Measurements from ENCODE around the gene RSU1. TPM values are rescaled to one million over a fixed set of nuclear protein-coding genes. Genes with fewer than 3 reads are reported as not detected.

Gene RSU1
- total RNA-seq, 1 donor = 155 TPM

- no peak for TF ChIP-seq CTCF (IDR thresholded peaks at IDR 0.05; ENCODE audit: insufficient read depth, low read length)
- no peak overlapping the region for H3K4me3 ChIP-seq (ENCODE audit: low read depth, low read length)
- no peak for DNase-seq (ENCODE audit: low read depth)
These were observed 28.0 kb downstream of the RSU1 start for GRCh38 chr10:16789261-16789660.

GRCh38 chr10:16788778-16789177 is 28.4 kb downstream of the RSU1 start:
- no peak for DNase-seq (ENCODE audit: low read depth)
- no peak overlapping the region for H3K4me3 ChIP-seq (ENCODE audit: low read depth, low read length)
- no peak for TF ChIP-seq CTCF (IDR thresholded peaks at IDR 0.05; ENCODE audit: insufficient read depth, low read length)

- no peak for TF ChIP-seq CTCF (IDR thresholded peaks at IDR 0.05; ENCODE audit: insufficient read depth, low read length)
- H3K4me3 ChIP-seq (ENCODE audit: low read depth, low read length) = no peak overlapping the region
- DNase-seq (ENCODE audit: low read depth) = no peak
These were observed 29.1 kb downstream of the RSU1 start for GRCh38 chr10:16788125-16788524.

- no peak for DNase-seq (ENCODE audit: low read depth)
- no peak for TF ChIP-seq CTCF (IDR thresholded peaks at IDR 0.05; ENCODE audit: insufficient read depth, low read length)
- no peak overlapping the region for H3K4me3 ChIP-seq (ENCODE audit: low read depth, low read length)
These were observed 29.8 kb downstream of the RSU1 start for GRCh38 chr10:16787361-16787791.

- DNase-seq (ENCODE audit: low read depth) = no peak
- TF ChIP-seq CTCF (IDR thresholded peaks at IDR 0.05; ENCODE audit: insufficient read depth, low read length) = no peak
- no peak overlapping the region for H3K4me3 ChIP-seq (ENCODE audit: low read depth, low read length)
These were observed 36.8 kb downstream of the RSU1 start for GRCh38 chr10:16780338-16780880.

- H3K4me3 ChIP-seq (ENCODE audit: low read depth, low read length) = no peak overlapping the region
- TF ChIP-seq CTCF (IDR thresholded peaks at IDR 0.05; ENCODE audit: insufficient read depth, low read length) = no peak
- DNase-seq (ENCODE audit: low read depth) = no peak
These were observed 37.8 kb downstream of the RSU1 start for GRCh38 chr10:16779384-16779915.

All from fibroblast of the aortic adventitia (primary cell).